Stimulated activated CD4-positive, alpha-beta T cell treated with anti-CD3 and anti-CD28 coated beads, Interleukin-15, amount 100 ng/mL, for 48 hours (primary cell): ENCODE measurements around the gene RASIP1.
A peak's percentile ranks its signal among the peaks of the same experiment; 100 is the strongest.
"Not testable (repeated sequence)": the region's sequence is repeated elsewhere in the genome, so short reads cannot be mapped to it uniquely, and the experiment has no call there.

Experiments
- DNase-seq, 2 donors: peaks; one replicate each; pipeline ENCODE4 v3.0.0-alpha.2; 2020; ENCODE audit warnings: low read depth in 2 of 2

Gene RASIP1

DNA sequence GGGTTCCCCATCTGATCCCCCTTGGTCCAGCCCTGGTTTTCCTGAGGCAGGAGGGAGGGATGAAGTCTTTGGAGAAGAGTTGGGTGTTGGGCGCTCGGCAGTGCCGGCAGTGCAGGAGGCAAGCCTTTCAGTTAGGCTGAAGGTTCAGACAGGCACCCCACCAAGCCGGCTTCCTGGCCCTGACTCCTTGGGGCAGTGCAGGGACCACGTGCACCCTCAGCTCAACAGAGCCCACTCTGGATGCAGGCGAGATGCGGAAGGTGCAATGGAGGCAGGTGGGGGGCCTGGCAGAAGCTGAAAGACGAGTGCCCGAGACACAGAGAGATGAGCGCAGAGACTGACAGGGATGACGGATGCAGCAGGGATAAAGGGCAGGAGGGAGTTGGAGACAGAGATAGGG, 31.9 kb downstream of the RASIP1 start:
- DNase-seq = no peak

GRCh38 chr19:48705431-48705830, 35.0 kb downstream of the RASIP1 start:
- DNase-seq = no peak

DNA sequence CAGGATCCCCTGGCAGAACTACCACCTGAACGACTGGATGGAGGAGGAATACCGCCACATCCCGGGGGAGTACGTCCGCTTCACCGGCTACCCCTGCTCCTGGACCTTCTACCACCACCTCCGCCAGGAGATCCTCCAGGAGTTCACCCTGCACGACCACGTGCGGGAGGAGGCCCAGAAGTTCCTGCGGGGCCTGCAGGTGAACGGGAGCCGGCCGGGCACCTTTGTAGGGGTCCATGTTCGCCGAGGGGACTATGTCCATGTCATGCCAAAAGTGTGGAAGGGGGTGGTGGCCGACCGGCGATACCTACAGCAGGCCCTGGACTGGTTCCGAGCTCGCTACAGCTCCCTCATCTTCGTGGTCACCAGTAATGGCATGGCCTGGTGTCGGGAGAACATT, 37.1 kb downstream of the RASIP1 start:
- no peak for DNase-seq

GRCh38 chr19:48702701-48703100, 37.7 kb downstream of the RASIP1 start:
- no peak for DNase-seq

DNA sequence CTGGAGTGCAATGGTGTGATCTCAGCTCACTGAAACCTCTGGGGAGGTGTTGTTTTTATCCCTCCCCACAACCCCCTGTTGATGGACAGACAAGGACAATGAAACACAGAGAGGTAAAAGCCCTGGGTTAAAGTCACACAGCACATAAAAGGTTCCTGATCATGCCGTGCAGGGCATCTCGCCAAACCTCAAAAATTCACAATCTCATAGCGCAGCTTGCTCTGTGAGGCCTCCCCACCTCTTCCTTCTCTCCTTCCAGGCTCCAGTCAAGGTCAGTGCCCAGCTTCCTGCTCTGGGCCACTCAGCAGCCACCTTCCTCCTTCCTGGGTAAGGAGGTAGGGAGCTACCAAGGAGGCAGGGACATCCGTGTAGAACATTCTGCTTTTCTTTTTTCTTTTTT, 42.4 kb downstream of the RASIP1 start:
- DNase-seq = no peak

DNA sequence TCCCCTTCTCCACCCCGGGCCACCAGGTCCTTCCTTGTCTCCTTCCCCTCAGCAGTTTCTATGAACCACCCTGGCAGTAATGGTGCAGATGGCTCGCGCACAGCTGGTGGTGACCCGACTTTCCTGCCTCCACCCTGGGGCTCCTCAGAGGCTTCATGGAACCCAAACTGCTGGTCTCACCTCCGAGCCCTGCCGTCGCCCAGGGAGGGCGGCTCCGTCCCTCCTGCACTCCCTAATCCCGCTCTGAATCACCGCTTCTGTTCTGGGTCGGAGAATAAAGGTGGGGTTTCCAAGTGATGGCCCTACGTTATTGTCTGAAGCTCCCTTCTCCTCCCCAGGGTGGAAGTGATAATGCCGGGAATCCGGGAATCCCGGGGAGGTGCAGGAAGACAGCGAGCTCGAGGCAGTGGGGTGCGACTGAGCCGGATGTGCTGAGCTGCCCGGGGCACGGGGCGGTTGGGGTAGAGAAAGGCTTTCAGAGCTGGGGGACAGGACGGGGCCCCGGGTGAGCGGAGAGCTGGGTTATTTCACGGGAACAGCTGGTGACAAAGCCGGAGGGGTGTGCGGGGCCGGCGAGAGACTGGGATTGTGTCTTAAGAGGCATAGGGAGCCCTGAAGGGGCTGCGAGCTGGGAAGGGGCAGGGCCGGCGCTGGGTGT, 43.9 kb downstream of the RASIP1 start:
- no peak for DNase-seq

- DNase-seq = no peak
These were observed 44.6 kb downstream of the RASIP1 start, which contains the start of gene FUT2 for GRCh38 chr19:48695743-48696352. Gene FUT2, plus strand, starts transcription at chr19:48695971. Its CDS starts 6,986 bp downstream, at chr19:48702957.

DNA sequence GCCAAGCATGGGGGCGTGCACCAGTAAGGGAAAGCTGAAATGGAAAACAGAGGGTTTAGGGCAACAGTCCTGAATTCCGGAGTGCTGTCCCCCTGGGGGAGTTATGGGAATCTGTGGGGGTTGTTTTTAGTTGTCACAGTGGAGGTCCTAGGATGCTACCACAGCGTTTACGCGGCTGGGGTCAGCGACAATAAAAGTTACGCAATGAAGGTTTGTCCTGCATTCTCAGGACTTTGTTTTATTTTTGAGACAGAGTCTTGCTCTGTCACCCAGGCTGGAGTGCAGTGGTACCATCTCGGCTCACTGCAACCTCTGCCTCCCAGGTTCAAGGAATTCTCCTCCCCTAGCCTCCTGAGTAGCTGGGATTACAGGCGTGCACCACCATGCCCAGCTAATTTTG, 46.8 kb downstream of the RASIP1 start:
- not testable (repeated sequence) for DNase-seq

DNA sequence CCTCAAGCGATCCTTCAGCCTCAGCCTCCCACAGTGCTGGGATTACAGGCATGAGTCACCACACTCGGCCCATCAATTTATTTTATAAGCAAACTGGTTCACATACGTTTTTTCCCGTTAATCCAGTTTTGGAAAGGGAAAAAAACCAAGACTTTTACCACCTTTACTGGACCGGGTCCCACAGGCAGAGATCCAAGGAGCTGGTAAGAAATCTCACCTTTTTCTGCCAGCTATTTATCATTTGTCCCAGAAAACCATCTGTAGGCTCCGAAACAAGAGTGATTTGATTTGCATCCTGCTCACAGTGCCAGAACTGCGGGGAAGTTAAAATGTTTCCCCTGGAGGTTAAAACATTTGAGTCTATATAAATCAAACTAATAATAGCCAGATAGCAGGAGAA, 51.0 kb downstream of the RASIP1 start:
- DNase-seq = no peak

- no peak for DNase-seq
These were observed 52.6 kb downstream of the RASIP1 start for GRCh38 chr19:48687776-48688175.

- not testable (repeated sequence) for DNase-seq
These were observed 53.8 kb downstream of the RASIP1 start for GRCh38 chr19:48686637-48687036.

DNA sequence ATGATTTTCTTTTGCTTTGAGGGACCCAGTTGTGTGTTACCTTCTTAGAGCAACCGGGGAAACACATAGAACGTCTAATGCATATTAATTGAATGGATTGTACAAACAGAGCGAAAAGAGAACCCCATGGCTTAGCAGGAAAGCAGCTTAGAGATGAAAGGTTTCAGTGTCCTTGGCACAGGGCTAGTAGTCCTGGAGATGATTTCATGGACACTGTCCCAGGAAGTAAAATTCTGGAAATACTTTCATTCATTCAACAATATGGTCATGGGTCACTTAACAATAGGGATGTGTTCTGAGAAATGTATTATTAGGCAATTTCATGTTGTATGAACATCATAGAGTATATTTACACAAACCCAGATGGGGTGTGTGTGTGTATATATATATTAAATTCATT, 54.3 kb downstream of the RASIP1 start:
- DNase-seq = no peak

GRCh38 chr19:48685583-48685982, 54.8 kb downstream of the RASIP1 start:
- no peak for DNase-seq

DNA sequence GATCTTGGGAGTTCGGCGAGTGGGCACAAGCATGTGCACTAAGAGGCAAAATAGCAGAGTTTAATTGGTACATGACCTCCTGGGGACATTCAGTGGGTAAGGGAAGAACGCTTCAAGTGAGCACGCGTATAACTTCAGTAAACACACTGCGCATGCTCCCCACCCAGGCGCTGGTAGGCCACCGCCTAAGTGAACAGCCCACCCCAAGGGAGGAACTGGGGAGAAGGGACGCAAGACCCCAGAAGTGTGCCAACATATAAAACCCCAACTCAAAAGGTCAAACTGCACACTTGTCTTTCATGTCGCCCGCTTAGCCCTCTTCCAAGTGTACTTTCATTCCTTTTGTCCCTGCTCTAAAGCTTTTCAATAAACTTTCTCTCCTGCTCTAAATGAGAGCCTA, 57.1 kb downstream of the RASIP1 start:
- DNase-seq = no peak

DNA sequence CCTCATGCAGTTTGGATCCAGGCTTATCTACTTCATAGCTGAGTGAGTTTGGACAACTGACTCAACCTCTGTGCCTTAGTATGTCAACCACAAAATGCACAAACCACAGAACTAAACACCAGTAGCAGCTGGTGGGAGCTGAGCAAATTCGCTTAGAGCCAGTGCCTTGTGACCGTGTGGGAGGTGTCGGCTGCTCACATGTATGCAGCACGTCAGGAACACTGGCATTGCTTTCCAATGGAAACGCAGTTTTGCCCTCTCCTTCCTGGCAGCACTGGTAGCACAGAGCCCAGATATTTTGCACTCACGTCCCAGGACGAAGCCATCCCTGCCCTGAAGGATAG, 59.3 kb downstream of the RASIP1 start:
- DNase-seq = no peak

GRCh38 chr19:48680436-48681126, 59.8 kb downstream of the RASIP1 start:
- no peak for DNase-seq

DNA sequence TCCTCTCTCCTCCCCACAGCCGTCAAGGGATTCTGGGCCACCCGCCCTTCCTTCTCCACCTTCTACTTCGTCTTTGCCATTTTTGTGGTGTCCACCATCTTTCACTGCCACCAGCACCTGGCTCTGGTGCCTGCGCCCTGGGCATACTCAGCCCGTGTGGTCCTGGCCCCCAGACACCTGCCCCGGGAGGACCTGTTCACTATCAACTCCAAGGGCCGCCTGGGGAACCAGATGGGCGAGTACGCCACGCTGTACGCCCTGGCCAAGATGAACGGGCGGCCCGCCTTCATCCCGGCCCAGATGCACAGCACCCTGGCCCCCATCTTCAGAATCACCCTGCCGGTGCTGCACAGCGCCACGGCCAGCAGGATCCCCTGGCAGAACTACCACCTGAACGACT, 60.4 kb downstream of the RASIP1 start:
- DNase-seq = not testable (repeated sequence)

- DNase-seq = no peak
These were observed 62.2 kb downstream of the RASIP1 start for GRCh38 chr19:48678201-48678600.

DNA sequence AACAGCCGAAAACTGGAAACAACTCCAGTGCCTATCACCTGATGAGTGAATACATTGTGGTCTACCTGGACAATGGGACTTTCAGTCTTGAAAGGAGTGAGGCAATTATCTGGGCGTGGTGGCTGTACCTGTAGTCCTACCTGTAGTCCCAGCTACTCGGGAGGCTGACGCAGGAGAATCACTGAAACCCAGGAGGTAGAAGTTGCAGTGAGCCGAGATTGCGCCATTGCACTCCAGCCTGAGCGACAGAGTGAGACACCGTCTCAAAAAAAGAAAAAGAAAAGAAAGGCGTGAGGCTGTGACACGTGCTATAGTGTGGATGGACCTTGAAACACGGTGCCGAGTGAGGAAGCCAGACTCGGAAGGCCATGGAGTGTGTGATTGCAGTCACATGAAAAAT, 63.5 kb downstream of the RASIP1 start:
- DNase-seq = no peak

- DNase-seq = no peak
These were observed 63.9 kb downstream of the RASIP1 start for GRCh38 chr19:48676487-48676886.

DNA sequence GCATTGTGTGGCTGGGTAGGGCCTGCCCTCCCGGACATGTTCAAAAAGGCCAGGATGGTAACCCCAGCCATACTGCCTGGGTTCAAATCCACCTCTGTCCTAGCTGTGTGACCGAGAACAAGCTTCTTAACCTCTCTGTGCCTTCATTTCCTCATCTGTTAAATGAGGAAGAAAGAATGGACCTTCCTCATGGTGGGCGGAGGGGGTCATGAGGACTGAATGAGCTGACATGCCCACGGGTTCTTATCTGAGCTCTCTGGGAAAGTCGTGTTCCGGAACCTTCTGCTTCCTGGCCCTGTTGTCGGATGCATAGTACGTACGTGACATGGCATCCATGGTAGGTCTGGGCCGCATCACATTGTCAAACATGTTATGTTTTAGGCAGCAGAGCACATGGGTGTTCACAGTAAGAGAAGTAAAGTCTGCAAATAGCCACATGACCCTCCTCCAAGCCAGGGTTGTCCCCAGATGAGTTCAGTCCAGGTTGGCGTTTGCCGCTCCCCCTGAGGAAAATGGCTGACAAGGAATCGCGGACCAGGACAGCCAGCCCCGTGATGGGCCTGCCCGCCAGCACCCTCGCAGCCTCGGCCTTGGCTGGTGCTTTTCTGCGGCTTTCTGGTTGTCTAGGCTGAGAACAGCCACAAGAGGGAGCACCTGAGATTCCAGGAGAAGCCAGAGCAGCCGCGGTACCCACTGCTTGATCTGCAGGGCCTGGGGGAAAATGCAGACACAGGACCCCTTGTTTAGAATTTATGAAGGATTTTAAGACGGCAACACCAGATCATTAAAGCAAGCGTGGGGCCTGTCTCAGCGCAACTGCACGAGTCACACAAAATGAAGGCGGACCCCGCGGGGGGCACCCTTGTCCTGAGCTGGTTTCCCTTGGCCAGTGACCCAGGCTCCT, 65.2 kb downstream of the RASIP1 start:
- peak; percentile 60 to 69 for DNase-seq

DNA sequence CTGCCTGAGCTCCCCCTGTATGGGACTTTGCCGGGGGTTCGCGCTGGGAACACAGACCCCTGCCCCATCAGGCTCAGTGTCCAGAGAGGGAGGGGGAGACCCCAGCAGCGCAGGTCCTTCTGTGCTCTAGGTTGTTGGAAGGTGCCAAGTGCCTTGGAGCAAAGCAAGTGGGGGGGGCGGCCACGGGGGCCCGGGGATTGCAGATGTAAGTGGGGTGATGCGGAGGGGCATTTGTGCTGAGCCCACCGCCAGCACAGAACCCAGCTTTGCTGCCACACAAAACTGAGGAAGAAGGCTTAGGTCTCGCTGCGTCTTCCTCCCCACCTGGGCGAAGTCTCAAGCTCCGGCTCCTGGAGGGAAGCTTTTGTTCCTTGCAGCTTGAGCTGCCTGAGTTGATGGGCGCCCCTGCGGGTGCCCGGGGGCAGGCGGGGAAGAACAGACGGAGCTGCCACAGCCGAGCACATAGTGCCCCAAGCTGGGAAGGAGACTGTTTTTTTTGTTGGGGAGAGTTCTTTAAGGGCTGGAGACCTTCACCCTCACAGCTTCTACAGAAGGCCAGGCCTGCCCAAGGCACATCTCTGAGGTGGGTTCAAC, 66.1 kb downstream of the RASIP1 start:
- no peak for DNase-seq
